Neuronal stem cell (in vitro differentiated cells): ENCODE measurements around the gene CCDC121.
"Not testable (repeated sequence)": the region's sequence is repeated elsewhere in the genome, so short reads cannot be mapped to it uniquely, and the experiment has no call there.

Experiments used
- DNase-seq: peaks from one replicate; pipeline ENCODE4 v3.0.0-alpha.2; 2013; ENCODE audit warnings: low spot score
- H2AFZ ChIP-seq: one replicate; pipeline ENCODE4 v1.6.1; 2013; ENCODE audit warnings: mild to moderate bottlenecking, low read length, inconsistent platforms
- H2AK5ac ChIP-seq: 2 replicates; pipeline ENCODE4 v1.6.1; 2013; ENCODE audit warnings: low read depth, mild to moderate bottlenecking, inconsistent platforms, low read length, moderate library complexity, mixed read lengths
- H2BK120ac ChIP-seq: 2 replicates; pipeline ENCODE4 v1.6.1; 2013; ENCODE audit warnings: low read depth, mild to moderate bottlenecking, inconsistent platforms, low read length, moderate library complexity, mixed read lengths
- H2BK12ac ChIP-seq: one replicate; pipeline ENCODE4 v1.6.1; 2013; ENCODE audit warnings: low read length, inconsistent platforms
- H2BK15ac ChIP-seq: 2 replicates; pipeline ENCODE4 v1.6.1; 2013; ENCODE audit warnings: mild to moderate bottlenecking, low read length, inconsistent platforms, mixed read lengths
- H2BK5ac ChIP-seq: one replicate; pipeline ENCODE4 v1.6.1; 2013; ENCODE audit warnings: inconsistent platforms, mild to moderate bottlenecking, low read length, moderate library complexity
- H3K14ac ChIP-seq: one replicate; pipeline ENCODE4 v1.6.1; 2013; ENCODE audit warnings: low read length, inconsistent platforms
- H3K18ac ChIP-seq: 2 replicates; pipeline ENCODE4 v1.6.1; 2013; ENCODE audit warnings: low read length, inconsistent platforms
- H3K23ac ChIP-seq: 2 replicates; pipeline ENCODE4 v1.6.1; 2013; ENCODE audit warnings: low read depth, mild to moderate bottlenecking, mixed read lengths, low read length, inconsistent platforms; ENCODE audit not compliant: poor library complexity
- H3K27ac ChIP-seq: replicated peaks from 3 replicates; pipeline ENCODE4 v1.5.1; 2013; ENCODE audit warnings: low read length, inconsistent platforms
- H3K27me3 ChIP-seq, 3 experiments: 2 replicates each; pipeline ENCODE4 v1.6.1; 2013; ENCODE audit warnings: low read length in 3 of 3, mild to moderate bottlenecking in 2 of 3, inconsistent platforms in 1 of 3, low read depth in 1 of 3, mixed read lengths in 1 of 3, moderate library complexity in 1 of 3; ENCODE audit not compliant: control insufficient read depth in 3 of 3, insufficient read depth in 3 of 3
- H3K36me3 ChIP-seq, 2 donors: replicated peaks in 1 of 2; 2 replicates each; pipeline ENCODE4 v1.6.1; 2013; ENCODE audit warnings: low read length in 2 of 2; ENCODE audit not compliant: control insufficient read depth in 2 of 2, insufficient read depth in 2 of 2
- H3K4ac ChIP-seq: 2 replicates; pipeline ENCODE4 v1.6.1; 2013; ENCODE audit warnings: inconsistent platforms, mild to moderate bottlenecking, low read length, moderate library complexity
- H3K4me1 ChIP-seq, 2 donors: 1 replicate in 1 of 2; 2 replicates in 1 of 2; pipeline ENCODE4 v1.6.1; 2013; ENCODE audit warnings: low read length in 2 of 2, low read depth in 1 of 2; ENCODE audit not compliant: control insufficient read depth in 2 of 2, insufficient read depth in 1 of 2
- H3K4me2 ChIP-seq: one replicate; pipeline ENCODE4 v1.6.1; 2013; ENCODE audit warnings: mild to moderate bottlenecking, low read length, inconsistent platforms; ENCODE audit not compliant: insufficient read depth, poor library complexity, severe bottlenecking
- H3K4me3 ChIP-seq, 2 donors: 2 replicates each; pipeline ENCODE4 v1.5.1; 2013; ENCODE audit warnings: low read length in 2 of 2, mild to moderate bottlenecking in 2 of 2, inconsistent platforms in 1 of 2, moderate library complexity in 1 of 2
- H3K79me1 ChIP-seq: one replicate; pipeline ENCODE4 v1.6.1; 2013; ENCODE audit warnings: low read depth, mild to moderate bottlenecking, inconsistent platforms, low read length, moderate library complexity
- H3K9ac ChIP-seq: one replicate; pipeline ENCODE4 v1.6.1; 2013; ENCODE audit warnings: mild to moderate bottlenecking, low read depth, low read length, inconsistent platforms; ENCODE audit not compliant: poor library complexity
- H3K9me3 ChIP-seq, 2 donors: replicated peaks in 1 of 2; 2 replicates each; pipeline versions ENCODE3 to v1.6.1; 2013; ENCODE audit warnings: low read length in 2 of 2, mild to moderate bottlenecking in 2 of 2, inconsistent platforms in 1 of 2, low read depth in 1 of 2, mixed read lengths in 1 of 2, moderate library complexity in 1 of 2; ENCODE audit not compliant: control insufficient read depth in 2 of 2, insufficient read depth in 1 of 2
- H4K8ac ChIP-seq: one replicate; pipeline ENCODE4 v1.6.1; 2013; ENCODE audit warnings: low read depth, mild to moderate bottlenecking, inconsistent platforms, low read length, moderate library complexity
- H4K91ac ChIP-seq: one replicate; pipeline ENCODE4 v1.6.1; 2013; ENCODE audit warnings: low read length, low read depth, mild to moderate bottlenecking, inconsistent platforms; ENCODE audit not compliant: poor library complexity
- WGBS, 2 donors: extraction: QIAGEN DNeasy Blood & Tissue Kit; methylation state at CpG; one replicate each; pipeline ENCODE4 v1.1.7; 2013; ENCODE audit warnings: missing lambda C conversion rate in 2 of 2, mixed read lengths in 1 of 2; ENCODE audit not compliant: insufficient read length in 2 of 2, insufficient replicate concordance in 1 of 2; ENCODE audit errors: extremely low coverage in 2 of 2; 5-methylcytosine and 5-hydroxymethylcytosine counted together

CCDC121 gene

GRCh38 chr2:27636766-27637165, 8.0 kb upstream of the CCDC121 start:
- H2AFZ ChIP-seq, result no peak overlapping the region
- H2AK5ac ChIP-seq, result no peak overlapping the region
- no peak overlapping the region for H4K8ac ChIP-seq
- no peak overlapping the region for H4K91ac ChIP-seq
- no peak overlapping the region for H3K9ac ChIP-seq
- no peaks in the 10 kb centered on the region for H3K27me3 ChIP-seq
- no peak overlapping the region for H3K27ac ChIP-seq
- H3K18ac ChIP-seq, result no peak overlapping the region
- H3K14ac ChIP-seq, result no peak overlapping the region
- no peaks in the 10 kb centered on the region for H3K79me1 ChIP-seq
- H3K4me1 ChIP-seq, result no peaks in the 10 kb centered on the region
- H3K4ac ChIP-seq, result no peak overlapping the region
- H2BK12ac ChIP-seq, result no peak overlapping the region
- H3K4me3 ChIP-seq, result no peak overlapping the region
- H3K4me2 ChIP-seq, result no peak overlapping the region
- no CpG with 5 or more reads among the region's 5 CpGs for WGBS, 2 donors
- H2BK5ac ChIP-seq, result no peak overlapping the region
- peaks cover 24 to 100% of the 10 kb centered on the region in 2 donors for H3K36me3 ChIP-seq
- H2BK120ac ChIP-seq, result no peak overlapping the region
- H3K23ac ChIP-seq, result no peak overlapping the region
- no peak for DNase-seq
- H2BK15ac ChIP-seq, result no peak overlapping the region
- H3K9me3 ChIP-seq, result no peaks in the 10 kb centered on the region

- WGBS, 2 donors, result no CpG with 5 or more reads among the region's 2 CpGs
- H4K91ac ChIP-seq, result no peak overlapping the region
- H2AK5ac ChIP-seq, result no peak overlapping the region
- H3K27ac ChIP-seq, result no peak overlapping the region
- no peak overlapping the region for H3K14ac ChIP-seq
- no peak overlapping the region for H2BK15ac ChIP-seq
- no peak overlapping the region for H3K9ac ChIP-seq
- H3K79me1 ChIP-seq, result no peaks in the 10 kb centered on the region
- H3K4me2 ChIP-seq, result no peak overlapping the region
- no peak overlapping the region for H2BK5ac ChIP-seq
- peaks cover 20 to 90% of the 10 kb centered on the region in 2 donors for H3K36me3 ChIP-seq
- H3K27me3 ChIP-seq, result no peaks in the 10 kb centered on the region
- no peak overlapping the region for H2BK12ac ChIP-seq
- no peak overlapping the region for H2AFZ ChIP-seq
- no peaks in the 10 kb centered on the region for H3K9me3 ChIP-seq
- H4K8ac ChIP-seq, result no peak overlapping the region
- H3K4ac ChIP-seq, result no peak overlapping the region
- H3K18ac ChIP-seq, result no peak overlapping the region
- H2BK120ac ChIP-seq, result no peak overlapping the region
- peaks cover 0 to 2% of the 10 kb centered on the region in 2 donors for H3K4me1 ChIP-seq
- no peak for DNase-seq
- no peak overlapping the region for H3K23ac ChIP-seq
- no peak overlapping the region for H3K4me3 ChIP-seq
These were observed 5.5 kb upstream of the CCDC121 start for GRCh38 chr2:27634291-27634690.

- DNase-seq, result not testable (repeated sequence)
These were observed 1.4 kb upstream of the CCDC121 start for GRCh38 chr2:27630257-27630656.

DNA sequence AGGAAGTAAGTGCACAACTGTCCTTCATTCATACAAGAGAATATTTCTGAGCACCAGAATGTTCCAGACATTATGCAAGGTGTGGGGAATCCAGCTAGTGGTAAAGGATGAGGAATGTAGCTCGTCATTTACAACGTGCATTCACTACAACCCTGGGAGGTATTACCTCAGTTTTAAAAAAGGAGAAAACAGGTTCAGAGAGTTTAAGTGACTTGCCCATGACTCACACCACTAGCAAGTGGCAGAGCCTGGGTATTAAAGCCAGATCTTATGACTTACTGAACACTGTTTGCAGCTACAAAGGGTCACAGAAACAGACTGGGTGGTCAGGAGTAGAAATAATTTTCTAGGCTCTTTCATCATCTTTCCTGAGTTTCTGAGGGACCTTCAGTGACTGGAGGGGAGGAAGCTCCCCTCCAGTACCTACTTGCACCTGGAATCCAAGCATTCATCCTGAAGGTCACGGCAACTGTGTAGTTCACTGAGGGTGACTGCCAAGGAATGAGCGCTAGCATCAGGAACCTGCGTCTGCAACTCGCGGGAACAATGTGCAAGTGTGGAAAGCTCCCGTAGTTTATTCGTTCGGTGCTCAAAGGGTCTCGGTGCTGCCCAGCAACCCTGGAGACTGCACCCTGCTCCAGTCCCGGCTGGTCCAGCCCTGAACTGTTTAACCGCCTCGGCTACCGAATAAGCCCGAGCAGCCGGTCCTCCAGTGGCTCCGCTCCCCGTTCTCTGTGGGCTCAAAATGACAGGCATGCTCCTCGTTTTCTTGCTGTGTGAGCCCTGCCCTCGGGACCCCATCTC, 647 bp downstream of the CCDC121 start:
- Histone ChIP-seq H2AK5ac (no peak overlapping the region), H2BK120ac (no peak overlapping the region), H3K18ac (no peak overlapping the region), H2AFZ (peak overlapping the region; percentile 88), H3K23ac (no peak overlapping the region), H3K36me3 (peaks cover 4 to 52% of the 10 kb centered on the region in 2 donors), H3K14ac (no peak overlapping the region), H3K4ac (no peak overlapping the region), H3K4me3 (peak overlapping the region; percentile 74 to 98), H2BK12ac (no peak overlapping the region), H4K8ac (no peak overlapping the region), H3K27ac (no peak overlapping the region), H2BK15ac (no peak overlapping the region), H3K4me1 (peaks cover 2 to 4% of the 10 kb centered on the region in 2 donors), H3K9ac (peak overlapping the region; percentile 77), H4K91ac (no peak overlapping the region), H3K9me3 (no peaks in the 10 kb centered on the region), H2BK5ac (no peak overlapping the region), H3K4me2 (peak overlapping the region; percentile 66), H3K79me1 (peaks cover 2% of the 10 kb centered on the region), H3K27me3 (no peaks in the 10 kb centered on the region)
- no CpG with 5 or more reads among the region's 21 CpGs for WGBS, 2 donors
- DNase-seq, result no peak

More at GRCh38 chr2:27630257-27630656, 1.4 kb upstream of the CCDC121 start:
- not testable (repeated sequence) for H4K8ac ChIP-seq, H2BK15ac ChIP-seq, H2BK120ac ChIP-seq, H3K4me3 ChIP-seq, H3K27ac ChIP-seq, H2AK5ac ChIP-seq, H2AFZ ChIP-seq, H3K4me1 ChIP-seq, H3K18ac ChIP-seq, H3K14ac ChIP-seq, H3K4me2 ChIP-seq, H4K91ac ChIP-seq, H3K23ac ChIP-seq, H2BK12ac ChIP-seq, H3K27me3 ChIP-seq, H3K9ac ChIP-seq, H2BK5ac ChIP-seq, H3K4ac ChIP-seq, H3K9me3 ChIP-seq, H3K79me1 ChIP-seq
- WGBS, 2 donors, result no CpG with 5 or more reads among the region's 2 CpGs
- H3K36me3 ChIP-seq, result peaks cover 12 to 52% of the 10 kb centered on the region in 2 donors
